NCI-H2227 treated with DMSO at 0.1 percent for 48 hours (cell line): ENCODE measurements around the gene ARL15.

Experiments used
- DNase-seq: peaks from one replicate; lab custom pipeline; 2025; lab: John Stamatoyannopoulos, UW

ARL15 gene

DNA sequence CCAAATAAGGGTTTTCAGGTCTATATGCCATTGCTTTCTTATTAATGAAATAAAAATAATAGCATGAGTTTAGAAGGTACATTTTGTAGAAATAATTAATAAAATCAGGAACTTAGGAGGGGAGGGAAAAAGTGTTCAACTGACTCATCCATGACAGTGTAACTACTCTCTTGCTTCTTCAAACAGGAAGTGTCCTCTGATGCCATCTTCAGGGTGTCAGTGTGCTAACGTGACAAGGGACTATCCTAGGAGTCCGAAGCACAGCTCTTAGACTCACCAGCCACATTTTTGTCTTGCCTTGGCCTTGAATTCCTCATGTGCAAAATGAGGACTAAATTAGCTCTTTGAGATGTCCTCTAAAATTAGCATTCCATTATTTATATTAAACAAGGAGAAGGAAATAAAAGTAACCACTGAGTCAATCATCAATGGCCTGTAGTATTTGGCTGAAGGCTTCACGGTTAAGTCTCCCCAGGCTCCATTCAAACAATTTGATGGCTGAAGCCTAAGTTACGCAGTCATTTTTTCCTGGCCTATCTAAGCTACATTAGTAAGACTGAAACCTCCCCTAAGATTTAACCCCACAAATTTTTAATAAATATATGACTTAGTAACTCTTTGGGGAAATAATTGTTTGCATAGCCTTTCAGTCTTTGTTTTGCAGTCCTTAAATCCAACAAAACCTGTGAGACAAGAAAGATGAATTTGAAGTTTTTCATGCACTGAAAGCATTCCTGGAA lies 151.1 kb downstream of the ARL15 start:
- no peak for DNase-seq

- no peak for DNase-seq
Measured at GRCh38 chr5:54156577-54156976, 153.8 kb downstream of the ARL15 start.

- DNase-seq: no peak
Measured at GRCh38 chr5:54150841-54151240, 159.5 kb downstream of the ARL15 start.

GRCh38 chr5:54148858-54149257 lies 161.5 kb downstream of the ARL15 start:
- no peak for DNase-seq

DNA sequence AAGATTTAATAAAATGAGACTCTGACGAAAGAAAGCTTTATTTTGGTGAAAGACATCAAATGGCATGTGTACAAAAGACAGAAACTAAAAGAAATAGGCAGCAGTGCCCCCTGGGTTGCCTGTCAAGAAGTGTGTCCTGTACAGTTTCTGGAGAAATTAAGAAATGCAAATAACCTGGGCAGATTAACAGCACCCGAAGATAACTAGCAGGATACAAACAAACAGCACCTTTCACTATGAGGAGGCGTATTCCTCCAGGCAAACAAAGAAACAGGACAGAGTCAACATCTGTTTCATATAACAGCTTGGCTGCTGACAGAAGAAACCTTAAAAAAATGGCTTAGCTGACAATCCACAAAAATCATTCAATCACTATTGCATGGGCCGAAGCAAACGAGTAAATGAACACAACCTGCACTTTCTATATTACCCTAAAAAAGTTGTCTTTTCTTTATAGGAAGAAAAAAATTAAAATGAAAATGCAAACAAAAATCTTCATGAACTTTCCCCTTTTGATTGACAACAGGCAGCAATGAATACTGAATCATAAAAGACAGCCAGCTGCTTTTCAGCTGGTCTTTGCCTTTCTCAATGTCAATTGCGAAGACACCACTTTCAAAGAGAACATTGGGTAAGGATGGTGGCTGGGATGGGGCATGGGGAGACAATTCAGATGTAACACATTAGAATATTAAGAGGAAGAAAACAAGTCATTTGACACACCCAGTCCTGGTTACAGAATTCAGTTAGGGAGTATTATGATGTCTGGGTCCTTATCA lies 162.1 kb downstream of the ARL15 start:
- DNase-seq: no peak

GRCh38 chr5:54146916-54147315 lies 163.5 kb downstream of the ARL15 start:
- no peak for DNase-seq

DNA sequence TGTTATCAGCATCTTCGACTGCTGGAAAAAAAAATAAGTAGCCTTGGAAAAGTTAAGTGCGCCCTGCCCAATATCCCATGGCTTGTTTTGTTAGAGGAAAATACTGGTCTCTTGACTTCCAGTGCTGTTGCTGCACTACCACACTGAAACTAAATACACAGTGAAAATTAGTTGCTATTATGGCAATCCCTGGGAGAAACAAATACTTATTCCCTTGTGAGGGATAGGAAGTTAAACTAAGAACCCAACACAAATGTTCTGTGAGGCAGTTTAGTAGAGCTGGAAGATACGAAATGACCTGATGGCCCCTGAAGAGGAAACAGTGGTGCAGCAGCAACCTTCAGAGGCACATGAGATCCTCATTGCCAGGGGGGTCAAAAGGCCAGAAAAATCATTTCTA lies 164.0 kb downstream of the ARL15 start:
- DNase-seq: no peak

DNA sequence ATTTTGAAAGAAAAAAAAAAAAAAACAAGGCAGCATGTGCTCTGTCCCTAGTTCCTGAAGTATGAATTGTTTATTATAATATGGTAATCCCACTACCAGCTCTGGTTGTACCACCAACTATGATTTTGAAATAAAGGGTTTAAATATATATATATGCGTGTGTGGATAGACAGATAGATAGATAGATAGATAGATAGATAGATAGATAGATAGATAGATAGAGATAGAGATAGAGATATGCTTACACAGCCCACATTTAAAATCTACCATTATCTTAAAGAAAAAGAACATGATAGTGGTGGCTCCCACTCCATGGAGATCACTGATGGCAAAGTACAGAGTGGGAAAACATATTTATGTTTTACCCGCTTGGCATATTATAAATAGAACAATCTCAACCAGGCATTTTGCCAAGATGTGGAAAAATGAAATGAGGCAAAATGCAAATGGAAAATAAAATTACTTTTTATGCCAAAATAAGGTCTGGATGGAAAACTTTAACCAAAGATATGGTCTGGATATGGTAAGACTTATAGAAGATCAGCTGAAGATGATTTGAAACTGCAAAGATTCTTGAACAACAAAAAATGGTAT lies 170.0 kb downstream of the ARL15 start:
- DNase-seq: no peak

DNA sequence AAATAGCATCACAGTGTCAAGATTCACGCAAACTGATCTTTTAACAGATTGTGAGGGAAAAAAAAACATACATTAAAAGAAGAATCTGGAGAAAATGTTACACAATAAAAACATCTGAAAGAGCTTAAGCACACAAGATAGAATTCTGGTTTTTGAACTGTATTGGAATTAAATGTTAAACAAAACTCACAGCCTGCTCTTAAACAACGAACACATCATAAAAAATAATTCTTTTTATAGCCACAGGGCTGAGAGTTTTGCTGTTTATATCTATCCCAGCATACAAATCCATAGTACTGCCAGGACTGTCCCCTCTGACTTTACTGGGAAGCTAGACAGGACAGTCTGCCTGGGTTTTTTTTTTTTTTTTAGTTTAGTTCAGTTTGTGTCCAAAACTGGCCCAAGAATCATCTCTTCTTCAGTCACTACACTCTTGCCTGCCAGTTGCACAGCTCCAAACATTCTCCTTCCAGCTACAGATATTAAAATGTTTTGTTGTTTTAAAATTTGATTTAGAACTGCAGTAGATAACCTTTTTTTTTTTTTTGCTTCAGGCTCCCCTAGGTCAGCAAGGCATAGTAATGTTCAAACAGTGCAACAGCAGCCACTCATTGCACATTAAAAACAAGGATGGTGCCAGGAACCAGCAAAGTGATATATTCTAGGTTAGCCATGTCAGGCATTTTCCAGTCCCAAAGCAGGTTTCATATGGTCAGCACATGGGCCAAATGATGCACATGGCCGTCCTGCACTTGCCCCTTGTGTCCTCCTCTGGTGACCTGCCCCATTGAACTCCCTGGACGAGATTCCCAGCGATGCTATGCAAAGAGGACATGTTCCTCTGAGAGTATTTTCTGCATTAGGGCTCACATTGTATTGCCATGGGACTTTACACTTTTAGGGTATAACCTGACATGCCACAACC lies 173.6 kb downstream of the ARL15 start:
- DNase-seq: no peak

DNA sequence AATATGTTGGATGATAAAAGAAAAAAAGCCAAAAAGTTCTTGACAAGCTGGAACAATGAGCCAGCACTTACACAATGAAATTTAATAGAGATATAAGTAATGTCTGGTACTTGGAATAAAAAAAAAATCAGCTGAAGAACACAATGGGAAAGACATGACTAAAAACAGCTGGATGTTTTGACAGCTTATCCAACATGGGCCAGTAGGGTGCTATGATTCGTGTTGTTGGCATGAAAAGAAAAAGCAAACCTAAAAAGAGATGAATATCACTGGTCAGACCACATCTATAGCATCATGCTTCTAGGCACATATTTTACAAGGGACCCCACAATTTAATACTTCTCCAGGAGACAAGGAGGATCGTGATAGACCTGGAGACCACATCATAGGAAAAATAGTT lies 175.3 kb downstream of the ARL15 start:
- no peak for DNase-seq

DNA sequence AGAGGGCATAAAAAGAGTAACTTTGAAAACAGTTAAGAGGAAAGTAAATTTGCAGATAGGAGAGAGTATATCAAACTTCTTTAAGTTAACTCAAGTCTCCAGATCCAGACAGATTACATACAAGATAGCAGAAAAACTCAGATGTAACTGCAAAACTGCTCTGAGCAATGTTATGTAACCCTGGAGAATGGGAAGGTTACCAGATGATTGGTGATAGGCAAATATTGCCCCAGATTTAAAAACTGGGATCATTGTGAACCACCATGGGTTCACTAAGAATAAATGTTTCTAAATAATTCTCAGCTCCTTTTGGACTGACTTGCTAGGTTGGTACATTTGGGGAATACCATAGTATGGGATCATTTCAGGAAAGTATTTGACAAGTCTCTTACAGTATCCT lies 176.5 kb downstream of the ARL15 start:
- no peak for DNase-seq

GRCh38 chr5:54120473-54120872 lies 189.9 kb downstream of the ARL15 start:
- DNase-seq: no peak

DNA sequence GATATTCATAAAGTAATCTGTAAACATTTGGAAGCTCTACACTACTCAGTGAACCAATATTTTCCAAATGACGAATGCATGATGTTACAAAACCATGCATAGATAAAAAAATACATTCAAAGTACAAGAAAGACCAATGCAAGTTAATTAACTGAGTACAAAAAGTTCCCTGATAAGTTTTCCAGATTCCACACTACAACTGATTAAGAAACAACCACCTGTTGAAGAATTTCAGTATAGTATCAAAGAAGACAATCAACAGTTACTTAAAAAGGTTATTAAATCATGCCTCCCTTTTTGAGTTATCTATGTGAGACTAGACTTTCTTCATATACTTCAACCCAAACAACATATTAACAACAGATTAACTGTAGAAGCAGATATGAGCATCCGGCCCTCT lies 192.4 kb downstream of the ARL15 start:
- DNase-seq: no peak

GRCh38 chr5:54115735-54116403 lies 194.5 kb downstream of the ARL15 start:
- DNase-seq: no peak

- no peak for DNase-seq
Measured at GRCh38 chr5:54113060-54113459, 197.3 kb downstream of the ARL15 start.

DNA sequence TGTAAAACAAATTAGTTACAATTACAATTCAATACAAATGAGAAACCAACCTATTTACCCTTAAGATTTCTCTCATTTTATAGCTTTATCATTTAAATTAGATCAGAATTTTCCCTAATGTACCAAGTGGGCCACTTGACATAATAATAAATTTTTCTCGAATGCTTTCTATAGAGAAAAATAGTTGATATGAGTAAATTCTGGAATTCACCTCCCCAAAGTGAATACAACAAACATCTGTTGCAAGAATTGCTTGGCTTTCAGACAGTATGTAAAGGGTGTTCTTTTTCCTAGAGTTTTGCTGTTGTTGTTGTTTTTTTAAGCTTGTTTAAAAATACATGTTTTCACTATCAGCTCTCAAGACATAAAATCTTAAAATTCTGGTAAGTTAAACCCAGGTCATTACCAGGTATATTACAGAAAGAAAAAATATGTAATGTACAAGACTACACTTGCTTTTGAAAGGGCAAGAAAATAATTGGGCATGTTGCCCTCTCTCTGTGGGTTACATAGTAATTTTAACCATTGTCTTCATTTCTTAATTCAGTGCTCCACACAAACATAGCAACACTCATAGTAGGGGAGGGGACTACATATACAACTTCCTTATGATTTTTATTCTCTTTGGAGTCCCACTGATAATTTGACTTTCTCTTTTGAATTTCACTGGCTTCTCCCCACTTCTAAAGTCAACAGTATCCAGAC lies 200.6 kb downstream of the ARL15 start:
- DNase-seq: no peak

- no peak for DNase-seq
Measured at GRCh38 chr5:54108136-54108535, 202.2 kb downstream of the ARL15 start.

GRCh38 chr5:54103871-54104270 lies 206.5 kb downstream of the ARL15 start:
- DNase-seq: peak; percentile 72

DNA sequence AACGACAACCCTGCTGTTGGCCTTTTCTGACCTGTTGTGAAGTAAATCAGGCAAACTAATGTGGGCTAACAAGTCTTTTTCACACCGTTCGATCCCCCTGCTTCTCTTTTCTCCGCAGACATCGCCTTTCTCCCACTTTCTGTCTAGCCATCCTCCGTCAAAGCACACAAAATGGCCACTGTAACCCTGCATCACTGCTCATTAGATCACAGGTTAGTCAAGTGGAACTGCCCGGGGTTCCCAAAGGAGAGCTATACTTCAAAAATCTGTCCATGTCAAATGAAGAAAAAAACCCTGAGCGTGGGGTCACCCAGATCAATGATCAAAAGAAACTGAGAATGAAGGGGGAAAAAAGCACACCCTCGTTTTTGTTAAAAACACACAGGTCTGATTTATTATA lies 212.1 kb downstream of the ARL15 start:
- no peak for DNase-seq

DNA sequence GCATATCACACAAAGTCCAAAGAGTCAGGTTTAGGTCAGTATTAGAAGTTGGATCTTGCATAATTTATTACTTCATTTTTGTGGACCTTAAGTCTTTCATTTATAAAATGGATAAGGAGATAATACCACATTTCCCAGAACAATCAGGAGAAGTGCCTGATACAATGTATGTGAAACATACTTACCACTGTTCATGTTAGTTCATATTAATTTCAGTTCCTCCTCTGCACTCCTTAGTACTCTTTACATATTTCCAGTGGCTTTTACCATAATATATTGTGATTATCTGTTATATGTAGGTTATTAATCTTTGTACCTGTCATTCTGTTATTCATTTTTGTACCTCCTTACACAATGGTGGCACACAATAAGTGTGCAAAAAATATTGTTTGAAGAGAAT lies 214.4 kb downstream of the ARL15 start:
- DNase-seq: no peak

DNA sequence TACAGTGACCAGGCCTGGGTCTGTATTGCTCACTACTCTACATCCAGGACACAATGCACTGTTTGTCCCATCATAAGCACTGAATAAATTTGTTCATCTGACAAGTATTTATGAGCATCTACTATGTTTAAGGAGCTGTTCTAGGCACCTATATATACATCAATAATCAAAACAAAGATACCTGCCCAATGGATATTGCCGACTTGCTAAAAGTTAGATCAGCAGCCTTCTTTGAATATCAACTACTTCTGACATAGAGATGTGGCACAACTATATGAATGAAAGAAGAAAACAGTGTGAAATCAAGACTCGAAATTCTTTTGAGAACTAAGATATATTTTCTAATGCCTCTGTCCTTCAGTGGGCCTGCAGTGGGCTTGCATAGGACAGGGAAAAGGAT lies 215.7 kb downstream of the ARL15 start:
- DNase-seq: no peak
